Measurements from ENCODE around the gene RUSC2. TPM values are rescaled to one million over a fixed set of nuclear protein-coding genes. Genes with fewer than 3 reads are reported as not detected.

Gene RUSC2
- total and polyA plus RNA-seq, 2 of the 13 experiments (the other 11 are each of a cell fraction or from before 2014, with no cell fraction given) = 2.8 to 3.3 TPM

DNA sequence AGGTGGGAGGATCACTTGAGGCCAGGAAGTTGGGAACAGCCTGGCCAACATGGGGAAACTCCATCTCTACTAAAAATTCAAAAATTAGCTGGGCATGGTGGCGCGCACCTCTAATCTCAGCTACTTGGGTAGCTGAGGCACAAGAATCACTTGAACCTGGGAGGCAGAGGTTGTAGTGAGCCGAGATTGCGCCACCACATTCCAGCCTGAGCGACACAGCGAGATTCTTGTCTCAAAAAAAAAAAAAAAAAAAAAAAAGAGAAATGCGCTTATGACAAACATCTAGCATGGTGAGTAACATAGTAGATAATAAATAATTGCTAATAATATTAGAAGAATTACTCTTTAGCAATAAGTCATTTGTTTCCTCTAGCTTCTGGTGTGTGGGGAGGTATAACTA, 25.9 kb downstream of the RUSC2 start:
- Histone ChIP-seq H3K36me3 (replicated peaks in 1 of 2; ENCODE audit: control insufficient read depth in 1 of 2, insufficient read depth in 2 of 2, low read length in 2 of 2) (no peaks in the 10 kb centered on the region), H4K20me1 (ENCODE audit: insufficient read depth, low read length) (no peaks in the 10 kb centered on the region; the same call in 1 of the 2 replicates), H3K4me2 (ENCODE audit: low read depth, low read length) (no peak overlapping the region), H3K79me2 (ENCODE audit: insufficient read depth, low read length) (peaks cover 3% of the 10 kb centered on the region), H3K4me3 (replicated peaks in 1 of 3; ENCODE audit: insufficient read depth in 1 of 3, low read depth in 2 of 3, low read length in 3 of 3) (no peak overlapping the region), H3K9me3 (ENCODE audit: low read length) (no peaks in the 10 kb centered on the region), H3K27me3 (ENCODE audit: control insufficient read depth in 1 of 2, insufficient read depth in 2 of 2, low read length in 2 of 2) (no peaks in the 10 kb centered on the region), H2AFZ (ENCODE audit: low read length) (no peak overlapping the region), H3K4me1 (ENCODE audit: insufficient read depth, low read length) (peaks cover 58% of the 10 kb centered on the region), H3K27ac (ENCODE audit: extremely low read length, insufficient read depth, low read length) (no peak overlapping the region), H3K9ac (ENCODE audit: insufficient read depth, low read depth, low read length) (no peak overlapping the region)
- in situ Hi-C loops (cut with HindIII; ENCODE audit: extremely low pct_ligation_motif_present, low pct_unique_long_range_greater_than_20kb) = no loop called here
- no peak for TF ChIP-seq SMARCE1 (IDR thresholded peaks at IDR 0.05; ENCODE audit: borderline replicate concordance)
- TF ChIP-seq ZNF543 (CRISPR knock-in tag; IDR thresholded peaks at IDR 0.05) = no peak
- intact Hi-C loops (cut with micrococcal nuclease; ENCODE audit: unreplicated experiment) = no loop called here
- ATAC-seq = no peak
- no TSS peak for BruUV-seq (replicated peaks)
- 79% methylated on average over 7 of the region's 7 CpGs for WGBS (ENCODE audit: low lambda C conversion rate)
- FAIRE-seq = no peak
- POLR2A ChIA-PET = no interaction called here
- CTCF ChIA-PET (ENCODE audit: low intra/inter-chr PET ratio, low total read pairs) = no interaction called here
- DNase-seq (ENCODE audit: low spot score) = no peak

DNA sequence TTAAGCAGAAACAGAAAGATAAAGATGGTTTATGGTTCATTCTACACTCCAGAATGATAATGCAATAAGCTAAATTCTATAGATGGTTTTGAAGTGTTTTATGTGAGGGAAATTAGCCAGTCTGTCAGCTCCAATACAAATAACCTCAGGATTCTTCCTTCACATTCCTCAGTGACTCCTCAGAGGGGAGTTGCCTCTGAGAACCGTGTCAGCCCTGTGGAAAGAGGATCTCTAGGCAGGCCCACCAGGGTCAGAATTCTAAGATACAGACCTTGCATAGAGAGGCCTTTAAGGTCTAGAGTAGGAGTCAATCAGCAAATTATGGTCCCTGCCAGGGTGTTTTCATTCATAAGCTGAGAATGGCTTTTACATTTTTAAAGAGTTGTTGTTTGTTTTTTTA, 26.6 kb downstream of the RUSC2 start:
- TF ChIP-seq SP2 (CRISPR knock-in tag; IDR thresholded peaks at IDR 0.05) = no peak
- TF ChIP-seq ZNF367 (CRISPR knock-in tag; IDR thresholded peaks at IDR 0.05; ENCODE audit: borderline replicate concordance) = no peak
- TF ChIP-seq MAFG (CRISPR knock-in tag; IDR thresholded peaks at IDR 0.05) = no peak
- TF ChIP-seq ZHX1 (CRISPR knock-in tag; IDR thresholded peaks at IDR 0.05; ENCODE audit: low read depth) = no peak
- in situ Hi-C loops (cut with HindIII; ENCODE audit: extremely low pct_ligation_motif_present, low pct_unique_long_range_greater_than_20kb) (no loop called here), intact Hi-C loops (cut with micrococcal nuclease; ENCODE audit: unreplicated experiment) (no loop called here)
- Histone ChIP-seq H3K36me3 (replicated peaks in 1 of 2; ENCODE audit: control insufficient read depth in 1 of 2, insufficient read depth in 2 of 2, low read length in 2 of 2) (no peaks in the 10 kb centered on the region), H3K4me2 (ENCODE audit: low read depth, low read length) (no peak overlapping the region), H3K9me3 (ENCODE audit: low read length) (no peaks in the 10 kb centered on the region), H3K79me2 (ENCODE audit: insufficient read depth, low read length) (peaks cover 1% of the 10 kb centered on the region), H3K27me3 (ENCODE audit: control insufficient read depth in 1 of 2, insufficient read depth in 2 of 2, low read length in 2 of 2) (no peaks in the 10 kb centered on the region), H2AFZ (ENCODE audit: low read length) (no peak overlapping the region), H4K20me1 (ENCODE audit: insufficient read depth, low read length) (no peaks in the 10 kb centered on the region; the same call in 1 of the 2 replicates), H3K4me1 (ENCODE audit: insufficient read depth, low read length) (peaks cover 55% of the 10 kb centered on the region), H3K4me3 (replicated peaks in 1 of 3; ENCODE audit: insufficient read depth in 1 of 3, low read depth in 2 of 3, low read length in 3 of 3) (no peak overlapping the region), H3K9ac (ENCODE audit: insufficient read depth, low read depth, low read length) (no peak overlapping the region), H3K27ac (ENCODE audit: extremely low read length, insufficient read depth, low read length) (no peak overlapping the region)
- no TSS peak for BruUV-seq (replicated peaks)
- ChIA-PET CTCF (ENCODE audit: low intra/inter-chr PET ratio, low total read pairs) (no interaction called here), POLR2A (interaction anchor here (2.2 kb wide), 1 partner anchor 355 kb away, joined by 8 read pairs; the partner anchor contains the start of gene UNC13B)
- ATAC-seq (no peak), FAIRE-seq (no peak), DNase-seq (ENCODE audit: low spot score) (no peak)
- WGBS (ENCODE audit: low lambda C conversion rate) = 13% methylated on average over 1 of the region's 1 CpG
